Measurements from ENCODE around the gene TRABD2B. TPM values are rescaled to one million over a fixed set of nuclear protein-coding genes. Genes with fewer than 3 reads are reported as not detected.

TRABD2B gene
- total and polyA plus RNA-seq, 4 donors, result 0.28 to 2.6 (median 1.3) TPM

- no peak overlapping the region for H3K4me3 ChIP-seq (ENCODE audit: low read depth in 1 of 3, low read length in 3 of 3)
- no peak overlapping the region for H3K9ac ChIP-seq (ENCODE audit: low read depth in 1 of 2, low read length in 2 of 2)
- H3K27ac ChIP-seq (ENCODE audit: low read depth in 1 of 2, low read length in 2 of 2), result no peak overlapping the region
- no peaks in the 10 kb centered on the region for H3K36me3 ChIP-seq (ENCODE audit: control insufficient read depth in 4 of 4, insufficient read depth in 3 of 4, low read depth in 1 of 4, low read length in 3 of 4)
- no peaks in the 10 kb centered on the region for H3K9me3 ChIP-seq (ENCODE audit: control insufficient read depth in 4 of 4, low read length in 3 of 4)
- no peaks in the 10 kb centered on the region for H3K4me1 ChIP-seq (ENCODE audit: control insufficient read depth in 4 of 4, insufficient read depth in 4 of 4, low read length in 3 of 4)
- TF ChIP-seq GABPA (IDR thresholded peaks at IDR 0.05 in 1 of 2, conservative IDR thresholded peaks at IDR 0.05 in 1 of 2), result no peak
- TF ChIP-seq, protein P1, sequence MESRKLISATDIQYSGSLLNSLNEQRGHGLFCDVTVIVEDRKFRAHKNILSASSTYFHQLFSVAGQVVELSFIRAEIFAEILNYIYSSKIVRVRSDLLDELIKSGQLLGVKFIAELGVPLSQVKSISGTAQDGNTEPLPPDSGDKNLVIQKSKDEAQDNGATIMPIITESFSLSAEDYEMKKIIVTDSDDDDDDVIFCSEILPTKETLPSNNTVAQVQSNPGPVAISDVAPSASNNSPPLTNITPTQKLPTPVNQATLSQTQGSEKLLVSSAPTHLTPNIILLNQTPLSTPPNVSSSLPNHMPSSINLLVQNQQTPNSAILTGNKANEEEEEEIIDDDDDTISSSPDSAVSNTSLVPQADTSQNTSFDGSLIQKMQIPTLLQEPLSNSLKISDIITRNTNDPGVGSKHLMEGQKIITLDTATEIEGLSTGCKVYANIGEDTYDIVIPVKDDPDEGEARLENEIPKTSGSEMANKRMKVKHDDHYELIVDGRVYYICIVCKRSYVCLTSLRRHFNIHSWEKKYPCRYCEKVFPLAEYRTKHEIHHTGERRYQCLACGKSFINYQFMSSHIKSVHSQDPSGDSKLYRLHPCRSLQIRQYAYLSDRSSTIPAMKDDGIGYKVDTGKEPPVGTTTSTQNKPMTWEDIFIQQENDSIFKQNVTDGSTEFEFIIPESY (IDR thresholded peaks at IDR 0.05), result no peak
- no peak for TF ChIP-seq SP1 (IDR thresholded peaks at IDR 0.05)
- no peak for TF ChIP-seq RXRA (IDR thresholded peaks at IDR 0.05)
- TF ChIP-seq, protein P2, sequence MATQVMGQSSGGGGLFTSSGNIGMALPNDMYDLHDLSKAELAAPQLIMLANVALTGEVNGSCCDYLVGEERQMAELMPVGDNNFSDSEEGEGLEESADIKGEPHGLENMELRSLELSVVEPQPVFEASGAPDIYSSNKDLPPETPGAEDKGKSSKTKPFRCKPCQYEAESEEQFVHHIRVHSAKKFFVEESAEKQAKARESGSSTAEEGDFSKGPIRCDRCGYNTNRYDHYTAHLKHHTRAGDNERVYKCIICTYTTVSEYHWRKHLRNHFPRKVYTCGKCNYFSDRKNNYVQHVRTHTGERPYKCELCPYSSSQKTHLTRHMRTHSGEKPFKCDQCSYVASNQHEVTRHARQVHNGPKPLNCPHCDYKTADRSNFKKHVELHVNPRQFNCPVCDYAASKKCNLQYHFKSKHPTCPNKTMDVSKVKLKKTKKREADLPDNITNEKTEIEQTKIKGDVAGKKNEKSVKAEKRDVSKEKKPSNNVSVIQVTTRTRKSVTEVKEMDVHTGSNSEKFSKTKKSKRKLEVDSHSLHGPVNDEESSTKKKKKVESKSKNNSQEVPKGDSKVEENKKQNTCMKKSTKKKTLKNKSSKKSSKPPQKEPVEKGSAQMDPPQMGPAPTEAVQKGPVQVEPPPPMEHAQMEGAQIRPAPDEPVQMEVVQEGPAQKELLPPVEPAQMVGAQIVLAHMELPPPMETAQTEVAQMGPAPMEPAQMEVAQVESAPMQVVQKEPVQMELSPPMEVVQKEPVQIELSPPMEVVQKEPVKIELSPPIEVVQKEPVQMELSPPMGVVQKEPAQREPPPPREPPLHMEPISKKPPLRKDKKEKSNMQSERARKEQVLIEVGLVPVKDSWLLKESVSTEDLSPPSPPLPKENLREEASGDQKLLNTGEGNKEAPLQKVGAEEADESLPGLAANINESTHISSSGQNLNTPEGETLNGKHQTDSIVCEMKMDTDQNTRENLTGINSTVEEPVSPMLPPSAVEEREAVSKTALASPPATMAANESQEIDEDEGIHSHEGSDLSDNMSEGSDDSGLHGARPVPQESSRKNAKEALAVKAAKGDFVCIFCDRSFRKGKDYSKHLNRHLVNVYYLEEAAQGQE (IDR thresholded peaks at IDR 0.05), result no peak
- no peak for TF ChIP-seq YY1 (IDR thresholded peaks at IDR 0.05)
- TF ChIP-seq NR2F2 (IDR thresholded peaks at IDR 0.05), result no peak
- no peak for TF ChIP-seq FOXA2 (IDR thresholded peaks at IDR 0.05)
- TF ChIP-seq, protein P3, sequence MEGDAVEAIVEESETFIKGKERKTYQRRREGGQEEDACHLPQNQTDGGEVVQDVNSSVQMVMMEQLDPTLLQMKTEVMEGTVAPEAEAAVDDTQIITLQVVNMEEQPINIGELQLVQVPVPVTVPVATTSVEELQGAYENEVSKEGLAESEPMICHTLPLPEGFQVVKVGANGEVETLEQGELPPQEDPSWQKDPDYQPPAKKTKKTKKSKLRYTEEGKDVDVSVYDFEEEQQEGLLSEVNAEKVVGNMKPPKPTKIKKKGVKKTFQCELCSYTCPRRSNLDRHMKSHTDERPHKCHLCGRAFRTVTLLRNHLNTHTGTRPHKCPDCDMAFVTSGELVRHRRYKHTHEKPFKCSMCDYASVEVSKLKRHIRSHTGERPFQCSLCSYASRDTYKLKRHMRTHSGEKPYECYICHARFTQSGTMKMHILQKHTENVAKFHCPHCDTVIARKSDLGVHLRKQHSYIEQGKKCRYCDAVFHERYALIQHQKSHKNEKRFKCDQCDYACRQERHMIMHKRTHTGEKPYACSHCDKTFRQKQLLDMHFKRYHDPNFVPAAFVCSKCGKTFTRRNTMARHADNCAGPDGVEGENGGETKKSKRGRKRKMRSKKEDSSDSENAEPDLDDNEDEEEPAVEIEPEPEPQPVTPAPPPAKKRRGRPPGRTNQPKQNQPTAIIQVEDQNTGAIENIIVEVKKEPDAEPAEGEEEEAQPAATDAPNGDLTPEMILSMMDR (IDR thresholded peaks at IDR 0.05; ENCODE audit: low read depth, low read length, missing input control), result no peak
- no peak for TF ChIP-seq HNF4A (conservative IDR thresholded peaks at IDR 0.05)
- TF ChIP-seq TAF1 (conservative IDR thresholded peaks at IDR 0.05), result no peak
- TF ChIP-seq JUND (IDR thresholded peaks at IDR 0.05), result no peak
- no peaks in the 10 kb centered on the region for H3K27me3 ChIP-seq (ENCODE audit: control insufficient read depth in 4 of 4, insufficient read depth in 4 of 4, low read length in 3 of 4)
- no peak for DNase-seq (ENCODE audit: low spot score)
These were observed 93.5 kb downstream of the TRABD2B start for GRCh38 chr1:47903723-47904122.

- Histone ChIP-seq H3K4me3 (ENCODE audit: low read depth in 1 of 3, low read length in 3 of 3) (no peak overlapping the region), H3K27ac (ENCODE audit: low read depth in 1 of 2, low read length in 2 of 2) (no peak overlapping the region), H3K27me3 (ENCODE audit: control insufficient read depth in 4 of 4, insufficient read depth in 4 of 4, low read length in 3 of 4) (no peaks in the 10 kb centered on the region), H3K36me3 (ENCODE audit: control insufficient read depth in 4 of 4, insufficient read depth in 3 of 4, low read depth in 1 of 4, low read length in 3 of 4) (no peaks in the 10 kb centered on the region), H3K4me1 (ENCODE audit: control insufficient read depth in 4 of 4, insufficient read depth in 4 of 4, low read length in 3 of 4) (peaks cover 0 to 2% (median under 1%) of the 10 kb centered on the region in 4 donors), H3K9me3 (ENCODE audit: control insufficient read depth in 4 of 4, low read length in 3 of 4) (no peaks in the 10 kb centered on the region), H3K9ac (ENCODE audit: low read depth in 1 of 2, low read length in 2 of 2) (no peak overlapping the region)
- no peak for DNase-seq (ENCODE audit: low spot score)
- 96% methylated on average over 3 of the region's 3 CpGs for WGBS
- no peak for TF ChIP-seq HNF4A (conservative IDR thresholded peaks at IDR 0.05)
- no peak for TF ChIP-seq FOXA2 (IDR thresholded peaks at IDR 0.05)
- no peak for TF ChIP-seq HNF4G (IDR thresholded peaks at IDR 0.05)
- no peak for TF ChIP-seq TAF1 (conservative IDR thresholded peaks at IDR 0.05)
- TF ChIP-seq, protein P2 (IDR thresholded peaks at IDR 0.05), result no peak
- no peak for TF ChIP-seq SP1 (IDR thresholded peaks at IDR 0.05)
- no peak for TF ChIP-seq ATF3 (IDR thresholded peaks at IDR 0.05)
These were observed 96.1 kb downstream of the TRABD2B start for GRCh38 chr1:47901001-47901575.
